ENCODE results near the gene OLFML2B.

The OLFML2B gene

DNA sequence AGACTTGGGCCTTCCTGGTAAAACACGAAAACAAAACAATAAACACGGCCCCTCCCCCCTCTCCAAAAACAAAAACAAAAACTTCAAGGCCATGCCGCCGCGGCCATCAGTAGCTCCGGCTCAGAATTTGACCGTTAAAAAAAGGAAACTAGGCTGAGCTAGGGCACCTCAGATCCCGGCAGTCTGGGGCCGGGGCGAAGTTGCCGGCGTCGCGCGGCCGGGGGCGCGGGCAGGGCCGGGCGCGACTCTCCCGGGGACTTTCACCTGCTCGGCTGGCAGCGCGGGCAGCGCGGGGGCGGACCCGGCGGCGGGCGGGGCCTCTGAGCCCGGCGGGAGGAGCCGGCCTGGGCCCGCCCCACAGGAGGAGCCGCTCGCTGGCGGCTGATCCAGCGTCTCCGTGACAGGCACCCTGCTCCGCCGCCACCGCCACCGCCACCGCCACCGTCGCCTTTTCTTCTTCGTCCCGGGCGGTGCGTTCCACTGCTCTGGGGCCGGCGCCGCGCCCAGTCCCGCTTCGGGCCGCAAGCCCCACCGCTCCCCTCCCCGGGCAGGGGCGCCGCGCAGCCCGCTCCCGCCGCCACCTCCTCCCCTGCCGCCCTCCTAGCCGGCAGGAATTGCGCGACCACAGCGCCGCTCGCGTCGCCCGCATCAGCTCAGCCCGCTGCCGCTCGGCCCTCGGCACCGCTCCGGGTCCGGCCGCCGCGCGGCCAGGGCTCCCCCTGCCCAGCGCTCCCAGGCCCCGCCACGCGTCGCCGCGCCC, 45.8 kb upstream of the OLFML2B start, which contains the start of gene NOS1AP (continued):
- TF ChIP-seq ZBTB8A (tag by site-specific recombination; IDR thresholded peaks at IDR 0.05) (0 out of 2 replicates have a peak, but pooled peaks have one; percentile 41), GLIS2 (tag by site-specific recombination; IDR thresholded peaks at IDR 0.05) (0 out of 2 replicates have a peak, but pooled peaks have one; percentile 18), ZNF48 (tag by site-specific recombination; IDR thresholded peaks at IDR 0.05) (no peak), BCL11B (tag by site-specific recombination; IDR thresholded peaks at IDR 0.05; ENCODE audit: low read depth) (no peak), ZNF274 (IDR thresholded peaks at IDR 0.05; ENCODE audit: low read length) (no peak), ZNF274 (tag by site-specific recombination; IDR thresholded peaks at IDR 0.05; ENCODE audit: borderline replicate concordance) (no peak), ZNF426 (tag by site-specific recombination; IDR thresholded peaks at IDR 0.05) (no peak), ZNF843 (tag by site-specific recombination; IDR thresholded peaks at IDR 0.05) (no peak), GLI4 (tag by site-specific recombination; IDR thresholded peaks at IDR 0.05) (no peak), KLF10 (tag by site-specific recombination; IDR thresholded peaks at IDR 0.05) (no peak; the same call in none of the 2 replicates), ZNF837 (tag by site-specific recombination; IDR thresholded peaks at IDR 0.05) (no peak), ZNF37A (tag by site-specific recombination; IDR thresholded peaks at IDR 0.05) (no peak), ZNF561 (tag by site-specific recombination; IDR thresholded peaks at IDR 0.05; ENCODE audit: borderline replicate concordance) (no peak; the same call in 1 of the 2 replicates), HOXA7 (CRISPR knock-in tag; IDR thresholded peaks at IDR 0.05; ENCODE audit: borderline replicate concordance) (no peak), SALL2 (tag by site-specific recombination; IDR thresholded peaks at IDR 0.05; ENCODE audit: borderline replicate concordance) (no peak), ZNF626 (tag by site-specific recombination; IDR thresholded peaks at IDR 0.05) (no peak), SETDB1 (IDR thresholded peaks at IDR 0.05; ENCODE audit: insufficient read length, low read length) (no peak), ZNF2 (tag by site-specific recombination; IDR thresholded peaks at IDR 0.05) (no peak), ZBTB7A (tag by site-specific recombination; IDR thresholded peaks at IDR 0.05; ENCODE audit: low read depth) (no peak), SCRT1 (tag by site-specific recombination; IDR thresholded peaks at IDR 0.05; ENCODE audit: borderline replicate concordance) (no peak), PRDM1 (tag by site-specific recombination; IDR thresholded peaks at IDR 0.05) (0 out of 2 replicates have a peak, but pooled peaks have one; percentile 15)
- TF ChIP-seq, protein P1, sequence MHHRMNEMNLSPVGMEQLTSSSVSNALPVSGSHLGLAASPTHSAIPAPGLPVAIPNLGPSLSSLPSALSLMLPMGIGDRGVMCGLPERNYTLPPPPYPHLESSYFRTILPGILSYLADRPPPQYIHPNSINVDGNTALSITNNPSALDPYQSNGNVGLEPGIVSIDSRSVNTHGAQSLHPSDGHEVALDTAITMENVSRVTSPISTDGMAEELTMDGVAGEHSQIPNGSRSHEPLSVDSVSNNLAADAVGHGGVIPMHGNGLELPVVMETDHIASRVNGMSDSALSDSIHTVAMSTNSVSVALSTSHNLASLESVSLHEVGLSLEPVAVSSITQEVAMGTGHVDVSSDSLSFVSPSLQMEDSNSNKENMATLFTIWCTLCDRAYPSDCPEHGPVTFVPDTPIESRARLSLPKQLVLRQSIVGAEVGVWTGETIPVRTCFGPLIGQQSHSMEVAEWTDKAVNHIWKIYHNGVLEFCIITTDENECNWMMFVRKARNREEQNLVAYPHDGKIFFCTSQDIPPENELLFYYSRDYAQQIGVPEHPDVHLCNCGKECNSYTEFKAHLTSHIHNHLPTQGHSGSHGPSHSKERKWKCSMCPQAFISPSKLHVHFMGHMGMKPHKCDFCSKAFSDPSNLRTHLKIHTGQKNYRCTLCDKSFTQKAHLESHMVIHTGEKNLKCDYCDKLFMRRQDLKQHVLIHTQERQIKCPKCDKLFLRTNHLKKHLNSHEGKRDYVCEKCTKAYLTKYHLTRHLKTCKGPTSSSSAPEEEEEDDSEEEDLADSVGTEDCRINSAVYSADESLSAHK (tag by site-specific recombination; IDR thresholded peaks at IDR 0.05) = no peak; the same call in 1 of the 2 replicates
- TF ChIP-seq, protein P2, sequence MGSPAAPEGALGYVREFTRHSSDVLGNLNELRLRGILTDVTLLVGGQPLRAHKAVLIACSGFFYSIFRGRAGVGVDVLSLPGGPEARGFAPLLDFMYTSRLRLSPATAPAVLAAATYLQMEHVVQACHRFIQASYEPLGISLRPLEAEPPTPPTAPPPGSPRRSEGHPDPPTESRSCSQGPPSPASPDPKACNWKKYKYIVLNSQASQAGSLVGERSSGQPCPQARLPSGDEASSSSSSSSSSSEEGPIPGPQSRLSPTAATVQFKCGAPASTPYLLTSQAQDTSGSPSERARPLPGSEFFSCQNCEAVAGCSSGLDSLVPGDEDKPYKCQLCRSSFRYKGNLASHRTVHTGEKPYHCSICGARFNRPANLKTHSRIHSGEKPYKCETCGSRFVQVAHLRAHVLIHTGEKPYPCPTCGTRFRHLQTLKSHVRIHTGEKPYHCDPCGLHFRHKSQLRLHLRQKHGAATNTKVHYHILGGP (tag by site-specific recombination; IDR thresholded peaks at IDR 0.05) = no peak
- TF ChIP-seq, protein P3, sequence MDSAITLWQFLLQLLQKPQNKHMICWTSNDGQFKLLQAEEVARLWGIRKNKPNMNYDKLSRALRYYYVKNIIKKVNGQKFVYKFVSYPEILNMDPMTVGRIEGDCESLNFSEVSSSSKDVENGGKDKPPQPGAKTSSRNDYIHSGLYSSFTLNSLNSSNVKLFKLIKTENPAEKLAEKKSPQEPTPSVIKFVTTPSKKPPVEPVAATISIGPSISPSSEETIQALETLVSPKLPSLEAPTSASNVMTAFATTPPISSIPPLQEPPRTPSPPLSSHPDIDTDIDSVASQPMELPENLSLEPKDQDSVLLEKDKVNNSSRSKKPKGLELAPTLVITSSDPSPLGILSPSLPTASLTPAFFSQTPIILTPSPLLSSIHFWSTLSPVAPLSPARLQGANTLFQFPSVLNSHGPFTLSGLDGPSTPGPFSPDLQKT (IDR thresholded peaks at IDR 0.05; ENCODE audit: borderline replicate concordance, low read depth, low read length) = no peak
- TF ChIP-seq, protein P4, sequence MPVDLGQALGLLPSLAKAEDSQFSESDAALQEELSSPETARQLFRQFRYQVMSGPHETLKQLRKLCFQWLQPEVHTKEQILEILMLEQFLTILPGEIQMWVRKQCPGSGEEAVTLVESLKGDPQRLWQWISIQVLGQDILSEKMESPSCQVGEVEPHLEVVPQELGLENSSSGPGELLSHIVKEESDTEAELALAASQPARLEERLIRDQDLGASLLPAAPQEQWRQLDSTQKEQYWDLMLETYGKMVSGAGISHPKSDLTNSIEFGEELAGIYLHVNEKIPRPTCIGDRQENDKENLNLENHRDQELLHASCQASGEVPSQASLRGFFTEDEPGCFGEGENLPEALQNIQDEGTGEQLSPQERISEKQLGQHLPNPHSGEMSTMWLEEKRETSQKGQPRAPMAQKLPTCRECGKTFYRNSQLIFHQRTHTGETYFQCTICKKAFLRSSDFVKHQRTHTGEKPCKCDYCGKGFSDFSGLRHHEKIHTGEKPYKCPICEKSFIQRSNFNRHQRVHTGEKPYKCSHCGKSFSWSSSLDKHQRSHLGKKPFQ (tag by site-specific recombination; IDR thresholded peaks at IDR 0.05) = no peak
- TF ChIP-seq, protein P5, sequence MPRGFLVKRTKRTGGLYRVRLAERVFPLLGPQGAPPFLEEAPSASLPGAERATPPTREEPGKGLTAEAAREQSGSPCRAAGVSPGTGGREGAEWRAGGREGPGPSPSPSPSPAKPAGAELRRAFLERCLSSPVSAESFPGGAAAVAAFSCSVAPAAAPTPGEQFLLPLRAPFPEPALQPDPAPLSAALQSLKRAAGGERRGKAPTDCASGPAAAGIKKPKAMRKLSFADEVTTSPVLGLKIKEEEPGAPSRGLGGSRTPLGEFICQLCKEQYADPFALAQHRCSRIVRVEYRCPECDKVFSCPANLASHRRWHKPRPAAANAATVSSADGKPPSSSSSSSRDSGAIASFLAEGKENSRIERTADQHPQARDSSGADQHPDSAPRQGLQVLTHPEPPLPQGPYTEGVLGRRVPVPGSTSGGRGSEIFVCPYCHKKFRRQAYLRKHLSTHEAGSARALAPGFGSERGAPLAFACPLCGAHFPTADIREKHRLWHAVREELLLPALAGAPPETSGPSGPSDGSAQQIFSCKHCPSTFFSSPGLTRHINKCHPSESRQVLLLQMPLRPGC (tag by site-specific recombination; IDR thresholded peaks at IDR 0.05) = no peak
- TF ChIP-seq, protein P6, sequence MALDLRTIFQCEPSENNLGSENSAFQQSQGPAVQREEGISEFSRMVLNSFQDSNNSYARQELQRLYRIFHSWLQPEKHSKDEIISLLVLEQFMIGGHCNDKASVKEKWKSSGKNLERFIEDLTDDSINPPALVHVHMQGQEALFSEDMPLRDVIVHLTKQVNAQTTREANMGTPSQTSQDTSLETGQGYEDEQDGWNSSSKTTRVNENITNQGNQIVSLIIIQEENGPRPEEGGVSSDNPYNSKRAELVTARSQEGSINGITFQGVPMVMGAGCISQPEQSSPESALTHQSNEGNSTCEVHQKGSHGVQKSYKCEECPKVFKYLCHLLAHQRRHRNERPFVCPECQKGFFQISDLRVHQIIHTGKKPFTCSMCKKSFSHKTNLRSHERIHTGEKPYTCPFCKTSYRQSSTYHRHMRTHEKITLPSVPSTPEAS (tag by site-specific recombination; IDR thresholded peaks at IDR 0.05) = no peak
- TF ChIP-seq, protein P7, sequence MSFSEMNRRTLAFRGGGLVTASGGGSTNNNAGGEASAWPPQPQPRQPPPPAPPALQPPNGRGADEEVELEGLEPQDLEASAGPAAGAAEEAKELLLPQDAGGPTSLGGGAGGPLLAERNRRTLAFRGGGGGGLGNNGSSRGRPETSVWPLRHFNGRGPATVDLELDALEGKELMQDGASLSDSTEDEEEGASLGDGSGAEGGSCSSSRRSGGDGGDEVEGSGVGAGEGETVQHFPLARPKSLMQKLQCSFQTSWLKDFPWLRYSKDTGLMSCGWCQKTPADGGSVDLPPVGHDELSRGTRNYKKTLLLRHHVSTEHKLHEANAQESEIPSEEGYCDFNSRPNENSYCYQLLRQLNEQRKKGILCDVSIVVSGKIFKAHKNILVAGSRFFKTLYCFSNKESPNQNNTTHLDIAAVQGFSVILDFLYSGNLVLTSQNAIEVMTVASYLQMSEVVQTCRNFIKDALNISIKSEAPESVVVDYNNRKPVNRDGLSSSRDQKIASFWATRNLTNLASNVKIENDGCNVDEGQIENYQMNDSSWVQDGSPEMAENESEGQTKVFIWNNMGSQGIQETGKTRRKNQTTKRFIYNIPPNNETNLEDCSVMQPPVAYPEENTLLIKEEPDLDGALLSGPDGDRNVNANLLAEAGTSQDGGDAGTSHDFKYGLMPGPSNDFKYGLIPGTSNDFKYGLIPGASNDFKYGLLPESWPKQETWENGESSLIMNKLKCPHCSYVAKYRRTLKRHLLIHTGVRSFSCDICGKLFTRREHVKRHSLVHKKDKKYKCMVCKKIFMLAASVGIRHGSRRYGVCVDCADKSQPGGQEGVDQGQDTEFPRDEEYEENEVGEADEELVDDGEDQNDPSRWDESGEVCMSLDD (tag by site-specific recombination; IDR thresholded peaks at IDR 0.05) = no peak

Data from HEK293 (cell line).